Frontal cortex (tissue), 4 donors: ENCODE data around the gene ITGAX. TPM values are rescaled to one million over a fixed set of nuclear protein-coding genes. Genes with fewer than 3 reads are reported as not detected.

Source experiments
- DNase-seq, 2 donors: peaks; one replicate each; pipeline ENCODE4 v3.0.0; 2012; ENCODE audit warnings: low spot score in 2 of 2
- FAIRE-seq: peaks from 2 replicates; lab custom pipeline; 2012; peaks lifted over from hg19 to GRCh38; lab: Jason Lieb, UNC
- total RNA-seq: library from RNA; depleted of rRNA; stranded (reverse); fragments of >200 nt; gene quantifications from one replicate; pipeline ENCODE4 v1.2.3, GENCODE V29; 2014
- donor health status: control.
- donor health status: control.
- donor health status: control.

The ITGAX gene
- total RNA-seq, 1 donor from 2014 or later = 0.41 TPM

GRCh38 chr16:31428638-31429247 is 73.8 kb downstream of the ITGAX start:
- FAIRE-seq (no peak), DNase-seq (no peak)

GRCh38 chr16:31429314-31429713 is 74.3 kb downstream of the ITGAX start:
- no peak for FAIRE-seq
- DNase-seq = no peak

GRCh38 chr16:31429796-31430195 is 74.8 kb downstream of the ITGAX start:
- DNase-seq (no peak), FAIRE-seq (no peak)

GRCh38 chr16:31430380-31431052 is 75.5 kb downstream of the ITGAX start:
- FAIRE-seq (no peak), DNase-seq (no peak)

Other genes with a start within 250 kb of the ITGAX start
- 11.4 TPM for gene BCKDK, start 246.8 kb upstream of the ITGAX start, total RNA-seq
- 47.7 TPM for gene KAT8, start 237.5 kb upstream of the ITGAX start, total RNA-seq
- gene PRSS8, start 219.4 kb upstream of the ITGAX start, total RNA-seq = not detected
- 1.6 TPM for gene PRSS36, start 205.1 kb upstream of the ITGAX start, total RNA-seq
- 36.3 TPM for gene FUS, start 175.0 kb upstream of the ITGAX start, total RNA-seq
- 1.6 TPM for gene PYCARD, start 152.4 kb upstream of the ITGAX start, total RNA-seq
- 1.2 TPM for gene TRIM72, start 141.1 kb upstream of the ITGAX start, total RNA-seq
- gene PYDC1, start 138.0 kb upstream of the ITGAX start, total RNA-seq = 0.41 TPM
- 2.0 TPM for gene ITGAM, start 95.2 kb upstream of the ITGAX start, total RNA-seq
- not detected for gene ITGAD, start 38.2 kb downstream of the ITGAX start, total RNA-seq
- not detected for gene COX6A2, start 73.2 kb downstream of the ITGAX start, total RNA-seq
- 0.41 TPM for gene ZNF843, start 87.6 kb downstream of the ITGAX start, total RNA-seq
- gene ARMC5, start 104.3 kb downstream of the ITGAX start, total RNA-seq = 10.6 TPM
- gene TGFB1I1, start 117.0 kb downstream of the ITGAX start, total RNA-seq = 1.2 TPM
- 1.2 TPM for gene SLC5A2, start 127.9 kb downstream of the ITGAX start, total RNA-seq
- 26.9 TPM for gene RUSF1, start 153.2 kb downstream of the ITGAX start, total RNA-seq
- gene AHSP, start 172.7 kb downstream of the ITGAX start, total RNA-seq = 22.0 TPM